Measurements from ENCODE around the gene RNF126. TPM values are rescaled to one million over a fixed set of nuclear protein-coding genes. Genes with fewer than 3 reads are reported as not detected.

RNF126 gene
- total RNA-seq, 2 donors from 2014 or later, result 54.6 to 74.7 TPM

- H3K36me3 ChIP-seq, result peaks cover 14% of the 10 kb centered on the region
- H3K4me1 ChIP-seq, result no peaks in the 10 kb centered on the region
- no peaks in the 10 kb centered on the region for H3K27me3 ChIP-seq
- H3K9me3 ChIP-seq, result no peaks in the 10 kb centered on the region
- no peak for DNase-seq
- no peak overlapping the region for H3K9ac ChIP-seq (ENCODE audit: low read depth in 2 of 2, low read length in 2 of 2)
- intact Hi-C loops (cut with DNase I), result no loop called here
- no peak overlapping the region for H3K4me3 ChIP-seq
- no peak for TF ChIP-seq CTCF (IDR thresholded peaks at IDR 0.05)
- H3K27ac ChIP-seq, result no peak overlapping the region
Observed at GRCh38 chr19:648904-649801, 13.9 kb downstream of the RNF126 start.

- no peak for DNase-seq
Observed at GRCh38 chr19:648305-648704, 14.7 kb downstream of the RNF126 start.

GRCh38 chr19:647566-648284 lies 15.3 kb downstream of the RNF126 start:
- Histone ChIP-seq H3K4me3 (no peak overlapping the region), H3K9ac (ENCODE audit: low read depth in 2 of 2, low read length in 2 of 2) (no peak overlapping the region), H3K36me3 (peaks cover 11% of the 10 kb centered on the region), H3K4me1 (no peaks in the 10 kb centered on the region), H3K9me3 (no peaks in the 10 kb centered on the region), H3K27ac (no peak overlapping the region), H3K27me3 (no peaks in the 10 kb centered on the region)
- TF ChIP-seq CTCF (IDR thresholded peaks at IDR 0.05), result no peak
- intact Hi-C loops (cut with DNase I), result no loop called here
- DNase-seq, result no peak

More at GRCh38 chr19:648305-648704, 14.7 kb downstream of the RNF126 start:
- TF ChIP-seq CTCF (IDR thresholded peaks at IDR 0.05), result no peak
- H3K4me1 ChIP-seq, result no peaks in the 10 kb centered on the region
- intact Hi-C loops (cut with DNase I), result no loop called here
- H3K27ac ChIP-seq, result no peak overlapping the region
- no peak overlapping the region for H3K4me3 ChIP-seq
- peaks cover 13% of the 10 kb centered on the region for H3K36me3 ChIP-seq
- no peaks in the 10 kb centered on the region for H3K9me3 ChIP-seq
- no peaks in the 10 kb centered on the region for H3K27me3 ChIP-seq
- H3K9ac ChIP-seq (ENCODE audit: low read depth in 2 of 2, low read length in 2 of 2), result no peak overlapping the region

GRCh38 chr19:646779-647565 lies 16.0 kb downstream of the RNF126 start:
- no peak for DNase-seq
- Histone ChIP-seq H3K9me3 (no peaks in the 10 kb centered on the region), H3K9ac (ENCODE audit: low read depth in 2 of 2, low read length in 2 of 2) (no peak overlapping the region), H3K4me3 (no peak overlapping the region), H3K27me3 (no peaks in the 10 kb centered on the region), H3K27ac (no peak overlapping the region), H3K4me1 (no peaks in the 10 kb centered on the region), H3K36me3 (peaks cover 11% of the 10 kb centered on the region)
- intact Hi-C loops (cut with DNase I), result no loop called here
- TF ChIP-seq CTCF (IDR thresholded peaks at IDR 0.05), result no peak
